HCT116 (cell line): ENCODE results near the gene KLHL6. TPM values are rescaled to one million over a fixed set of nuclear protein-coding genes. Genes with fewer than 3 reads are reported as not detected.

ENCODE experiments used
- ATAC-seq: fragments of 200-7000 bp; cut with Tn5 transposase; 2 replicates; pipeline ENCODE4 v1.9.1; 2020; ENCODE audit warnings: mild to moderate bottlenecking, moderate library complexity
- BruUV-seq: library from RNA; stranded (reverse); fragments of 400-500 nt; replicated peaks from 2 replicates; lab custom pipeline; 2021; lab: Mats Ljungman, UMichigan
- CTCF ChIA-PET: fragments of 300-600 bp; sonication (Branson Sonifier 250); formaldehyde crosslinking; loops from one replicate; lab custom pipeline; 2021; ENCODE audit warnings: antibody characterized with exemption; lab: Charles Lee
- POLR2A ChIA-PET: fragments of 300-600, 350-600 bp; sonication (Branson Sonifier 250); formaldehyde crosslinking; loops from one replicate; lab custom pipeline; 2021; ENCODE audit warnings: antibody characterized with exemption; lab: Charles Lee
- RAD21 ChIA-PET, 2 experiments: fragments of 300-600 bp; sonication (Branson Sonifier 250); formaldehyde crosslinking; loops; one replicate each; lab custom pipeline; 2023; ENCODE audit warnings: low total read pairs in 2 of 2; ENCODE audit not compliant: uncharacterized antibody in 2 of 2, unreplicated experiment in 2 of 2, low non-redundant PET in 1 of 2; lab: Charles Lee
- DNase-seq: peaks from one replicate; pipeline ENCODE4 v3.0.0-alpha.2; 2010; ENCODE audit warnings: low read depth, low spot score
- H2AFZ ChIP-seq: fragments of 200-600 bp; shearing (Covaris generic), sonication (generic); 2 replicates; pipeline ENCODE4 v1.6.1; 2017; ENCODE audit warnings: low read depth, mixed run types, mixed read lengths, antibody characterized with exemption, low read length; ENCODE audit not compliant: poor library complexity, severe bottlenecking
- H3K27ac ChIP-seq: 2 replicates; pipeline ENCODE4 v1.5.1; 2012; ENCODE audit warnings: low read depth, low read length
- H3K27me3 ChIP-seq: fragments of 200-600 bp; sonication (generic); 2 replicates; pipeline ENCODE4 v1.6.1; 2016; ENCODE audit warnings: mixed run types, low read length, mixed read lengths; ENCODE audit not compliant: insufficient read depth
- H3K36me3 ChIP-seq, 2 experiments: fragments of 200-500 bp in 1 of 2; fragments of 200-600 bp in 1 of 2; sonication (Bioruptor generic) in 1 of 2; sonication (generic) in 1 of 2; 2 replicates each; pipeline versions ENCODE4 v1.5.1 to v1.6.1; 2014 to 2016; ENCODE audit warnings: low read length in 2 of 2, inconsistent platforms in 1 of 2, mixed read lengths in 1 of 2, mixed run types in 1 of 2; ENCODE audit not compliant: insufficient read depth in 2 of 2, control insufficient read depth in 1 of 2
- H3K4me1 ChIP-seq, 2 experiments: fragments of 200-600 bp in 1 of 2; sonication (generic) in 1 of 2; 2 replicates each; pipeline versions ENCODE4 v1.5.1 to v1.6.1; 2012 to 2017; ENCODE audit warnings: low read length in 2 of 2, inconsistent platforms in 1 of 2, mild to moderate bottlenecking in 1 of 2, mixed read lengths in 1 of 2, mixed run types in 1 of 2, moderate library complexity in 1 of 2; ENCODE audit not compliant: insufficient read depth in 2 of 2, control insufficient read depth in 1 of 2
- H3K4me2 ChIP-seq: fragments of 200-600 bp; sonication (generic); 2 replicates; pipeline ENCODE4 v1.6.1; 2017; ENCODE audit warnings: mixed run types, low read length, mixed read lengths
- H3K4me3 ChIP-seq, 2 experiments: fragments of 200-600 bp in 1 of 2; sonication (generic) in 1 of 2; replicated peaks in 1 of 2; 2 replicates each; pipeline ENCODE4 v1.5.1; 2011 to 2016; ENCODE audit warnings: low read length in 2 of 2, control low read depth in 1 of 2, low read depth in 1 of 2, mild to moderate bottlenecking in 1 of 2, mixed read lengths in 1 of 2, mixed run types in 1 of 2
- H3K79me2 ChIP-seq: fragments of 200-600 bp; sonication (generic); 2 replicates; pipeline ENCODE4 v1.6.1; 2017; ENCODE audit warnings: mild to moderate bottlenecking, mixed run types, low read length, moderate library complexity, mixed read lengths; ENCODE audit not compliant: insufficient read depth
- H3K9ac ChIP-seq: fragments of 200-600 bp; sonication (generic); 2 replicates; pipeline ENCODE4 v1.6.1; 2016; ENCODE audit warnings: low read length, mixed read lengths
- H3K9me2 ChIP-seq: fragments of 200-600 bp; sonication (generic), shearing (Covaris generic); 2 replicates; pipeline ENCODE4 v1.6.1; 2017; ENCODE audit warnings: mixed run types, mild to moderate bottlenecking, moderate library complexity; ENCODE audit not compliant: insufficient read depth
- H3K9me3 ChIP-seq, 2 experiments: fragments of 200-500 bp in 1 of 2; fragments of 200-600 bp in 1 of 2; sonication (Bioruptor generic) in 1 of 2; sonication (generic) in 1 of 2; 2 replicates each; pipeline ENCODE4 v1.6.1; 2014 to 2017; ENCODE audit warnings: low read length in 2 of 2, mixed read lengths in 2 of 2, inconsistent platforms in 1 of 2, low read depth in 1 of 2, mild to moderate bottlenecking in 1 of 2, mixed run types in 1 of 2, moderate library complexity in 1 of 2; ENCODE audit not compliant: control insufficient read depth in 1 of 2, insufficient read depth in 1 of 2
- H4K20me1 ChIP-seq: fragments of 200-600 bp; sonication (generic), shearing (Covaris generic); 2 replicates; pipeline ENCODE4 v1.6.1; 2017; ENCODE audit warnings: mixed run types, mild to moderate bottlenecking, moderate library complexity; ENCODE audit not compliant: insufficient read depth
- CBX3 ChIP-seq: IDR thresholded peaks from 2 replicates; pipeline ENCODE4 v1.6.1; 2012; ENCODE audit warnings: low read depth
- CEBPB ChIP-seq: IDR thresholded peaks from 2 replicates; pipeline ENCODE4 v1.6.1; 2012; ENCODE audit warnings: low read depth
- CTCF ChIP-seq, 3 experiments: fragments of 200-600 bp in 1 of 3; sonication (generic) in 1 of 3; IDR thresholded peaks in 2 of 3; conservative IDR thresholded peaks in 1 of 3; 2 replicates each; pipeline ENCODE4 v1.5.1; 2012 to 2017; ENCODE audit warnings: low read depth in 2 of 3, low read length in 2 of 3, antibody characterized with exemption in 1 of 3, borderline replicate concordance in 1 of 3, control low read depth in 1 of 3, mild to moderate bottlenecking in 1 of 3, mixed read lengths in 1 of 3, mixed run types in 1 of 3, moderate library complexity in 1 of 3; ENCODE audit not compliant: insufficient read depth in 1 of 3
- EGR1 ChIP-seq: IDR thresholded peaks from 2 replicates; pipeline ENCODE4 v1.6.1; 2012; ENCODE audit warnings: low read depth
- ELF1 ChIP-seq: IDR thresholded peaks from 2 replicates; pipeline ENCODE4 v1.6.1; 2012; ENCODE audit warnings: low read depth, borderline replicate concordance
- EZH2 ChIP-seq: fragments of 200-600 bp; sonication (generic); IDR thresholded peaks from 2 replicates; pipeline ENCODE4 v1.6.1; 2017; ENCODE audit warnings: antibody characterized with exemption, mixed run types
- EZH2phosphoT487 ChIP-seq: fragments of 200-600 bp; IDR thresholded peaks from 2 replicates; pipeline ENCODE4 v1.6.1; 2018; ENCODE audit warnings: antibody characterized with exemption, borderline replicate concordance
- FOSL1 ChIP-seq: IDR thresholded peaks from 2 replicates; pipeline ENCODE4 v1.6.1; 2012; ENCODE audit warnings: low read depth
- JUND ChIP-seq: IDR thresholded peaks from 2 replicates; pipeline ENCODE4 v1.6.1; 2012
- MAX ChIP-seq: IDR thresholded peaks from 2 replicates; pipeline ENCODE4 v1.6.1; 2012
- POLR2A ChIP-seq: IDR thresholded peaks from 2 replicates; pipeline ENCODE4 v1.7.0; 2011; ENCODE audit warnings: borderline replicate concordance; ENCODE audit not compliant: insufficient read depth, insufficient read length; ENCODE audit errors: extremely low read depth
- POLR2AphosphoS5 ChIP-seq: IDR thresholded peaks from 2 replicates; pipeline ENCODE4 v1.6.1; 2011; ENCODE audit warnings: mild to moderate bottlenecking, low read depth, low read length, moderate library complexity
- RAD21 ChIP-seq: IDR thresholded peaks from 2 replicates; pipeline ENCODE4 v1.6.1; 2012; ENCODE audit warnings: low read depth, mild to moderate bottlenecking
- SIN3A ChIP-seq: IDR thresholded peaks from 2 replicates; pipeline ENCODE4 v1.6.1; 2012; ENCODE audit warnings: low read depth
- SP1 ChIP-seq: IDR thresholded peaks from 2 replicates; pipeline ENCODE4 v1.6.1; 2012; ENCODE audit warnings: low read depth
- YY1 ChIP-seq: IDR thresholded peaks from 2 replicates; pipeline ENCODE4 v1.6.1; 2011; ENCODE audit warnings: low read length, low read depth, moderate library complexity, mild to moderate bottlenecking; ENCODE audit not compliant: insufficient replicate concordance; ENCODE audit errors: extremely low read depth
- ZNF274 ChIP-seq: fragments of 200-500 bp; sonication (Bioruptor generic); IDR thresholded peaks from 2 replicates; pipeline ENCODE4 v1.6.1; 2014; ENCODE audit warnings: mild to moderate bottlenecking, low read depth, low read length, inconsistent platforms
- intact Hi-C: fragments of 100-400 bp; cut with micrococcal nuclease; formaldehyde crosslinking; loops from 2 replicates; pipeline ENCODE4 v1.10.0; 2022
- total RNA-seq: library from RNA; stranded (reverse); gene quantifications from one replicate; pipeline ENCODE4 v1.2.1, GENCODE V29; 2021; ENCODE audit not compliant: unreplicated experiment
- TF ChIP-seq, protein P1 (sequence below): IDR thresholded peaks from 2 replicates; pipeline ENCODE4 v1.6.1; 2012; ENCODE audit warnings: low read depth
- TF ChIP-seq, protein P2 (sequence below): IDR thresholded peaks from 2 replicates; pipeline ENCODE4 v1.6.1; 2011; ENCODE audit warnings: mild to moderate bottlenecking, low read length, moderate library complexity; ENCODE audit not compliant: insufficient replicate concordance; ENCODE audit errors: extremely low read depth
- TF ChIP-seq, protein P3 (sequence below): IDR thresholded peaks from 2 replicates; pipeline ENCODE4 v1.6.1; 2012

The KLHL6 gene
- total RNA-seq, 1 experiment from 2014 or later = 0.15 TPM

DNA sequence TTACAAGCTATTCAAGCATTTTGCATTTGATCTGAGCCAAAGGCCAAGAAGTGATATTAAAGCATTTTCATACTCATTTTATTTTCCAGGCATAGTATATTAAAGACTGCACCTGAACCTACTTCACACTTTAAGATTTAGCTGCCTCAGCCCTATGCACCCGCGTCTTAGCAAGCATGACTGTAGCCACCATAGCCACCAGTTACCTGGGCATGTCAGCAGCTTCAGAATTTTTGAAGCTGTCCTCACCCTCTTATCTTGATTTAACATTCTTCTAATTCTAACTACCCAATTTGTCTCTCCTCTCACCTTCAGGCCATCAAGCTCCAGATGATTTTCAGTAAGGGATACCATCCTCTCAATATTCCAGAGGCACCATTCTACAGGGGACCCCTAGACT, 39.1 kb upstream of the KLHL6 start:
- Histone ChIP-seq H3K27ac (no peak overlapping the region), H3K36me3 (no peaks in the 10 kb centered on the region), H4K20me1 (no peaks in the 10 kb centered on the region), H2AFZ (no peak overlapping the region), H3K4me3 (no peak overlapping the region), H3K79me2 (no peaks in the 10 kb centered on the region), H3K4me1 (no peaks in the 10 kb centered on the region), H3K9me2 (no peaks in the 10 kb centered on the region), H3K9me3 (peaks cover 0 to 3% of the 10 kb centered on the region in 2 experiments; a peak in 1 of 4 replicates), H3K9ac (no peak overlapping the region), H3K27me3 (no peaks in the 10 kb centered on the region), H3K4me2 (no peak overlapping the region)
- no peak for TF ChIP-seq CTCF (IDR thresholded peaks at IDR 0.05 in 2 of 3, conservative IDR thresholded peaks at IDR 0.05 in 1 of 3; ENCODE audit: borderline replicate concordance in 1 of 3, insufficient read depth in 1 of 3, low read depth in 2 of 3, low read length in 2 of 3)
- TF ChIP-seq, protein P1, sequence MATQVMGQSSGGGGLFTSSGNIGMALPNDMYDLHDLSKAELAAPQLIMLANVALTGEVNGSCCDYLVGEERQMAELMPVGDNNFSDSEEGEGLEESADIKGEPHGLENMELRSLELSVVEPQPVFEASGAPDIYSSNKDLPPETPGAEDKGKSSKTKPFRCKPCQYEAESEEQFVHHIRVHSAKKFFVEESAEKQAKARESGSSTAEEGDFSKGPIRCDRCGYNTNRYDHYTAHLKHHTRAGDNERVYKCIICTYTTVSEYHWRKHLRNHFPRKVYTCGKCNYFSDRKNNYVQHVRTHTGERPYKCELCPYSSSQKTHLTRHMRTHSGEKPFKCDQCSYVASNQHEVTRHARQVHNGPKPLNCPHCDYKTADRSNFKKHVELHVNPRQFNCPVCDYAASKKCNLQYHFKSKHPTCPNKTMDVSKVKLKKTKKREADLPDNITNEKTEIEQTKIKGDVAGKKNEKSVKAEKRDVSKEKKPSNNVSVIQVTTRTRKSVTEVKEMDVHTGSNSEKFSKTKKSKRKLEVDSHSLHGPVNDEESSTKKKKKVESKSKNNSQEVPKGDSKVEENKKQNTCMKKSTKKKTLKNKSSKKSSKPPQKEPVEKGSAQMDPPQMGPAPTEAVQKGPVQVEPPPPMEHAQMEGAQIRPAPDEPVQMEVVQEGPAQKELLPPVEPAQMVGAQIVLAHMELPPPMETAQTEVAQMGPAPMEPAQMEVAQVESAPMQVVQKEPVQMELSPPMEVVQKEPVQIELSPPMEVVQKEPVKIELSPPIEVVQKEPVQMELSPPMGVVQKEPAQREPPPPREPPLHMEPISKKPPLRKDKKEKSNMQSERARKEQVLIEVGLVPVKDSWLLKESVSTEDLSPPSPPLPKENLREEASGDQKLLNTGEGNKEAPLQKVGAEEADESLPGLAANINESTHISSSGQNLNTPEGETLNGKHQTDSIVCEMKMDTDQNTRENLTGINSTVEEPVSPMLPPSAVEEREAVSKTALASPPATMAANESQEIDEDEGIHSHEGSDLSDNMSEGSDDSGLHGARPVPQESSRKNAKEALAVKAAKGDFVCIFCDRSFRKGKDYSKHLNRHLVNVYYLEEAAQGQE = no peak
- TF ChIP-seq CEBPB = no peak
- no peak for TF ChIP-seq JUND
- TF ChIP-seq EZH2phosphoT487 = no peak
- TF ChIP-seq ELF1 = no peak
- no peak for TF ChIP-seq EZH2
- TF ChIP-seq YY1 = no peak
- no peak for TF ChIP-seq CBX3
- TF ChIP-seq FOSL1 = no peak
- no peak for TF ChIP-seq SP1
- no peak for TF ChIP-seq SIN3A
- TF ChIP-seq POLR2AphosphoS5 = no peak
- no peak for TF ChIP-seq RAD21
- TF ChIP-seq, protein P2, sequence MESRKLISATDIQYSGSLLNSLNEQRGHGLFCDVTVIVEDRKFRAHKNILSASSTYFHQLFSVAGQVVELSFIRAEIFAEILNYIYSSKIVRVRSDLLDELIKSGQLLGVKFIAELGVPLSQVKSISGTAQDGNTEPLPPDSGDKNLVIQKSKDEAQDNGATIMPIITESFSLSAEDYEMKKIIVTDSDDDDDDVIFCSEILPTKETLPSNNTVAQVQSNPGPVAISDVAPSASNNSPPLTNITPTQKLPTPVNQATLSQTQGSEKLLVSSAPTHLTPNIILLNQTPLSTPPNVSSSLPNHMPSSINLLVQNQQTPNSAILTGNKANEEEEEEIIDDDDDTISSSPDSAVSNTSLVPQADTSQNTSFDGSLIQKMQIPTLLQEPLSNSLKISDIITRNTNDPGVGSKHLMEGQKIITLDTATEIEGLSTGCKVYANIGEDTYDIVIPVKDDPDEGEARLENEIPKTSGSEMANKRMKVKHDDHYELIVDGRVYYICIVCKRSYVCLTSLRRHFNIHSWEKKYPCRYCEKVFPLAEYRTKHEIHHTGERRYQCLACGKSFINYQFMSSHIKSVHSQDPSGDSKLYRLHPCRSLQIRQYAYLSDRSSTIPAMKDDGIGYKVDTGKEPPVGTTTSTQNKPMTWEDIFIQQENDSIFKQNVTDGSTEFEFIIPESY = no peak
- no peak for TF ChIP-seq EGR1
- TF ChIP-seq MAX = no peak
- TF ChIP-seq POLR2A = no peak
- TF ChIP-seq ZNF274 = no peak
- TF ChIP-seq, protein P3, sequence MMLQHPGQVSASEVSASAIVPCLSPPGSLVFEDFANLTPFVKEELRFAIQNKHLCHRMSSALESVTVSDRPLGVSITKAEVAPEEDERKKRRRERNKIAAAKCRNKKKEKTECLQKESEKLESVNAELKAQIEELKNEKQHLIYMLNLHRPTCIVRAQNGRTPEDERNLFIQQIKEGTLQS = no peak
- BruUV-seq = no TSS peak
- ChIA-PET POLR2A (no interaction called here), CTCF (no interaction called here), RAD21 (no interaction called here)
- no peak for DNase-seq
- intact Hi-C loops = no loop called here
- ATAC-seq = no peak
